22Rv1 (cell line): ENCODE data around the gene PARVB.

Experiments used
- H3K27ac ChIP-seq: fragments of 450-650 bp; 2 replicates; pipeline ENCODE4 v1.5.1; 2017
- CTCF ChIP-seq: fragments of 450-650 bp; IDR thresholded peaks from 2 replicates; pipeline ENCODE4 v1.5.1; 2017; ENCODE audit warnings: mild to moderate bottlenecking
- ZFX ChIP-seq: fragments of 450-650 bp; IDR thresholded peaks from 2 replicates; pipeline ENCODE4 v1.6.1; 2017; ENCODE audit warnings: antibody characterized with exemption, borderline replicate concordance

Gene PARVB

GRCh38 chr22:43998679-43999264 lies 25.3 kb upstream of the PARVB start:
- TF ChIP-seq ZFX (no peak), CTCF (no peak)
- H3K27ac ChIP-seq: no peak overlapping the region

DNA sequence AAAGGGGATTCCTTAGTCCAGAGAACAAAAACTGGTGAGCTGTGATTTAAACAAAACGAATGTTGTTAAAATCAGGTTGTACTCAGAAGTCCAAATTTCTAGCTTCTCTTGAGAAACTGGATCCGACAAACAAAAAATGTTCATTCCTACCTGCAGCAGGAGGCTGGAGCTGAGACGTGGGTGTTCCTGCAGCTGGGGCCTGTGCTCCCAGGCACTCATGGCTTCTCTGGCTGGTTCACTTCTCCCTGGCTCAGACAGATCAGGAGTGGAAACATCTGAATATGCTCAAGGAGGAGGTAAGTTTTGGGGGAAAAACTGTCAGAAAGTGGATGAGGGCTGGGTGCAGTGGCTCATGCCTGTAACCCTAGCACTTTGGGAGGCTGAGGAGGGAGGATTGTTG lies 24.7 kb upstream of the PARVB start:
- H3K27ac ChIP-seq: no peak overlapping the region
- no peak for TF ChIP-seq CTCF
- TF ChIP-seq ZFX: no peak

GRCh38 chr22:44000123-44000522 lies 24.0 kb upstream of the PARVB start:
- no peak overlapping the region for H3K27ac ChIP-seq
- TF ChIP-seq ZFX (no peak), CTCF (no peak)

GRCh38 chr22:44001521-44001920 lies 22.6 kb upstream of the PARVB start:
- no peak overlapping the region for H3K27ac ChIP-seq
- TF ChIP-seq ZFX (no peak), CTCF (no peak)

- H3K27ac ChIP-seq: no peak overlapping the region
- no peak for TF ChIP-seq ZFX
Observed at GRCh38 chr22:44002324-44002723, 21.8 kb upstream of the PARVB start.

DNA sequence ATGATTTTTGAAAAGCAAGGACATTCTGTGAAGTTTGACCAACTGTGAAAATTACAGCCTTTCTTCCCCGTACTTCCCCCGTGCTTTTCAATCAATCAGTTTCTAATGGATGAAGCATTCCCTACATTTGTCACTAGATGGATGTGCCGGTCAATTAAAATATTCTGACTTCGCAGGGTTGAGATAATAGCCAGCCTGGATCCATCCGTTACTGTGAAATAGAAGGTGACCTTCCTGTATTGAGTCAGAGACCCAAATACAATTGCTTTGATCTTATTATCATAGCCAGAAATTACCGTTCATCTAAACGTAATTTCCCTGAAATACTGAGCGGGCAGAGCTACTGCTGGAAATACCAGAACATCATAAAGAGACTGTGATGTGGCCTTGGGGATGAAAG lies 21.1 kb upstream of the PARVB start:
- H3K27ac ChIP-seq: no peak overlapping the region
- no peak for TF ChIP-seq CTCF
- no peak for TF ChIP-seq ZFX

GRCh38 chr22:44003405-44004103 lies 20.5 kb upstream of the PARVB start:
- TF ChIP-seq CTCF: no peak
- no peak for TF ChIP-seq ZFX
- no peak overlapping the region for H3K27ac ChIP-seq

GRCh38 chr22:44004104-44004460 lies 20.0 kb upstream of the PARVB start:
- no peak overlapping the region for H3K27ac ChIP-seq
- TF ChIP-seq ZFX: no peak
